HS-27A (cell line): ENCODE data around the gene RAB3D.
"Not testable (repeated sequence)": the region's sequence is repeated elsewhere in the genome, so short reads cannot be mapped to it uniquely, and the experiment has no call there.

ENCODE experiments used
- DNase-seq: peaks from one replicate; pipeline ENCODE4 v3.0.0-alpha.2; 2012; ENCODE audit warnings: low read depth, missing footprints

The RAB3D gene

DNA sequence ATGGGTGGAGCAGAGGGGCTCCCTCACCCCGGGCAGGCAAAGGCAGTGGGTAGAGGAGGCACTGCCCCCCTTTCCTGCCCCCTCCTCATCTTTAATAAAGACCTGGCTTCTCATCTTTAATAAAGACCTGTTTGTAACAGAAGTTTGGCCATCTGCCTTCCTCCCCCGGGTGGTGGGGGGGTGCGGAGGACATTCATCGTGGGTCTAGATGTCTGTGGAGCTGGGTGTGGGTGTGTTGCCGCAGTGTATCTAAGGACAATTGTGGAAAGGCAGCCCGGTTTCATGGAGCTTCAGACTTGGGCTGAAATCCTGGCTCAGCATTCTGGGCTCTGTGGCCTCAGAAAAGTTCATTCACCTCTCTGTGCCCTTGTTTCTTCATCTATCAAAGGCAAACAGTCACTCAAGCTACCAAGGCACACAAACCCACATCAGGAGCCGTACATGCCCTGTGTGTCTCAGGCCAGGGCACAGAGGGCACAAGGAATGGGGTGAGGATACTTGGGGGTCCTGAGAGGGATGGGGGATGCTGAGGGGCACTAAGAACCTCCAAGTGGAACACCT lies 26.2 kb upstream of the RAB3D start:
- no peak for DNase-seq

- no peak for DNase-seq
Measured at GRCh38 chr19:11364935-11365334, 25.5 kb upstream of the RAB3D start.

GRCh38 chr19:11364296-11364904 lies 24.9 kb upstream of the RAB3D start:
- no peak for DNase-seq

DNA sequence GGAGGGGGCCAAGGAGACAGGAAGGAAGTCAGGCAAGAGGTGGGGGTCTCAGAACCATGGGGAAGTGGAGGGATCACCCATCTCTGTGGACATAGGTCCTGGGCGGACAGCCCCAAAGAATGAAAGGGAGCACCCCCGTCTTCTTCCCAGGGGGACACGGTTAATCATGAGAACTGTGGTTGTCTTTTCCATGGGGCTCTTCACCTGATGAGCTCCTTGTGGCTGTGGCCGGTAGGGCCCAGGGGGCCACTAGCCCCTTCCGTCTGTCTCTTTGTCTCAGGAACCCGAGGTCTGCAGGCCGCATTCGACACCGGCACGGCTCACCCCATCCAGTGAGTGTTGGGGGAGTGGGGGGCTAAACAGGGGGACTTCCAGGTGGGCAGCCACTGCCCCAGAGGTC lies 24.4 kb upstream of the RAB3D start:
- DNase-seq, result no peak

DNA sequence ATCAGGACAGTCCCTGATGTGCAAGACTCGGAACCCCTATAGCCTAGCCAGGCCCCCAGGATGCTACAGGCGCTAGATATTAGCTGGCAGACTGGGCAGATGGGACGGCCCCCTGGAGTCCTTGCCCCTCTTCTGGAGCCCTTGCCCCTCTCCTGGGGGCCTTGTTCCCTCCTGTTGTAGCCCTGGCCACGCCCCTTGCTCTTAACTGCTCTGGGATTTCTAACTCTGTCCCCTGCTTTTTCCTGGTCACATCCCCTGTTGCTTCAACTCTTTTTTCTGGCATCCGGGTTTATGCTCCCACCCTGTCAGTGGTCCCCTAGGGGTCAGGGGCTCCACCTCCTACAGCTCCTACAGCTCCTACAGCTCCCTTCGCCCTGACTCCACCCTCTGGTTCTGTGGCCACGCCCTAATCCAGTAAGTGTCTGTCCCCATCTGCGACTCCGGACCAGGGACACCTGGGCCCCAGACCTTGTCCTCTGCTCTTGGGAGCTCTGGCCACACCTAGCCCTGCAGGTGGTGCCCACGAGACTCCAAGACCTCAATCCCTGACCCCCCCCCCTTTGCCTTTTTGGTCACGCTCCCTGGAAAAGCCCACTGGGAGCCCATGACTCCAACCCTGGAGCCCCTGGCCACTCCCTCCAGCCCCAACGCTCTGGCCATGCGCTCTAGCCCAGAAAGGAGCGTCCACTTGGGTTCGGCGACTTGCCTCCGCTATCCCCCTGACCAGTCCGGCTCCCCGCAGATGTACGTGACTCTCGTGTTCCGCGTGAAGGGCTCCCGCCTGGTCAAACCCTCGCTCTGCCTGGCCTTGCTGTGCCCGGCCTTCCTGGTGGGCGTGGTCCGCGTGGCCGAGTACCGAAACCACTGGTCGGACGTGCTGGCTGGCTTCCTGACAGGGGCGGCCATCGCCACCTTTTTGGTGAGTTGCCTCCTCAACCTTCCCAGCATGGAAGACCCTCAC lies 22.6 kb upstream of the RAB3D start:
- DNase-seq, result no peak

DNA sequence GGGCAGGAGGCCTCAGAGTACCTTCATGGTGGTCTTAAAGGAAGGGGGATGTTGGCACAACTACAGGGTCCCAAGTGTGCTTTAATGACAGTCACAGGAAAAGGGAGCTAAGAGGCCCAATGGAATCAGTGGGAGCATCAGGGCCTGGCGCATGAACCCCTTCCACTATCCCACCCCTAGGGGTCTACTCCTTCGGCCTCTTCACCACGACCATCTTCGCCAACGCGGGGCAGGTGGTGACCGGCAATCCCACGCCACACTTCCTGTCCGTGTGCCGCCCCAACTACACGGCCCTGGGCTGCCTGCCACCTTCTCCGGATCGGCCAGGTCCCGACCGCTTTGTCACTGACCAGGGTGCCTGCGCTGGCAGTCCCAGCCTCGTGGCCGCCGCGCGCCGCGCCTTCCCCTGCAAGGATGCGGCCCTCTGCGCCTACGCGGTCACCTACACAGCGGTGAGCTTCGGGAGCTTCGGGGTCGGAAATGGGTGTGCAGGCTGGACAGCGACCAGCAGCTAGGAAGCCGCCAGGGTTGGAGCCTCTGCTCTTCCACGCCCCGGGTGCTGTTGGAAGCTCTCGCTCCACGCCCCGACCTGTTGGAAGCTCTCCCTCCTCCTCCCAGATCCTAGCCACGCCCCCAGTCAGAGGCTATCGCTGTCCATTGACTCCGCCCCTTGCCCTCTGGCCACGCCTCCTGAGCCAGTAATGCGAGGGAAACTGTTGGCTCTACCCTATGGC lies 21.7 kb upstream of the RAB3D start:
- DNase-seq, result no peak

- DNase-seq, result no peak
Measured at GRCh38 chr19:11359421-11359820, 20.0 kb upstream of the RAB3D start.

- DNase-seq, result no peak
Measured at GRCh38 chr19:11356676-11357550, 17.5 kb upstream of the RAB3D start.

DNA sequence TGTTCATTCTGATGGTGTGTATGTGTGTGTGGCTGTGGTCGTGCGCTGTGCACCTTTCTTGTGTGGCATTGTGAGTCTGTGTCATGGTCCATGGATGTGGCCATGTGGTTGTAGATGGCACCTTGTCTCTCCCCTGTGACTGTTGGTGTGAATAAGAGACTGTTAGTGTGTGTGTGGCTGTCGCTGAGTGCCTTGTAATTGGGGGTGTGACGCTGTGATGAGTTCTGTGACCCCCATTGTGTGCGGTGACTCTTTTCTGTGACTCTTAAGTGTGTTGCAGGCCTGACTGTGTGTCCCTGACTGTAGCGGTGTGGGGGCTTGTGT lies 16.6 kb upstream of the RAB3D start:
- DNase-seq, result no peak

- peak; percentile 62 for DNase-seq
Measured at GRCh38 chr19:11355160-11356073, 16.0 kb upstream of the RAB3D start, which contains the start of gene PLPPR2. Gene PLPPR2 (plus strand): TSS chr19:11355432. CDS start chr19:11357674, 2,242 bp downstream.

- not testable (repeated sequence) for DNase-seq
Measured at GRCh38 chr19:11354102-11354501, 14.6 kb upstream of the RAB3D start.

GRCh38 chr19:11349171-11349570 lies 9.7 kb upstream of the RAB3D start:
- no peak for DNase-seq

GRCh38 chr19:11347546-11348039 lies 8.1 kb upstream of the RAB3D start:
- DNase-seq, result no peak

DNA sequence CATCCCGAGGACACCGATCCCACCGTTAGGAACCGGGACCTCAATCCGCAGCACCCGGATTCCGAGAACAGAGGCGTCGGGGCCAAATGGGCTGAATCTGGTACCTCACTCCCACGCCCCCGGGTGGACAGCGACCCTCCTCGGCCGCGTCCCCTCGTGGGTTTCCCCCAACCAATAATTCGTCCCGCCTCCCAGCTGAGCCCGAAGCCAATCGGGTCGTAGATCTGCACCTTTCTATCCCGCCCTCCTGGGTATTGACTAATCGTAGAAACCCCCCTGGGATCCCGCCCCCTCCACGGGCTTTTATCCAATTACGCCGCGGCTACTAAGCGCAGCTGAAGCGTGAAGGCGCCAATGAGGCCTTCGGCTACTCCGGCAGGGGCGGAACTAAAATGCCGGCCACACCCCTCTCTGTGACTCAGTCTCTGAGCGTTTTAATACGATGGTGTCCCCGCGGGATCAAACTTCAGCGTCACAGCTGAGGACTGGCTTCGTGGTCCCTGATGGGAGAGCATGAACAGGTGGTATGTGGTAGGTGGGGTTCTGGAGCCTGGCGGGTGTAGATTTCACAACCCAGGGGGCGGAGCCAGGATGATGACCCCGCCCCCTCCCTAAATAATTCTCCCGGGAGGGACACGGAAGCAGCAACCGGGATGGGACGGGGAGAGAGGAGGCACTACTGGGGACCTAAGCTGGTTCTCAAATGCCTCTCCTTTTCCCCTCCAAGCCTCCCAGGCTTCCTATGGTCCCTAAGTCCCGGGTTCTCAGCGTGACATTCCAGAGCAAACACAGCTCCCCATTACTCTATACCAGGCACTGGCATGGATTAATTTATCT lies 6.9 kb upstream of the RAB3D start, which contains the start of the genes CCDC159 and TMEM205:
Gene CCDC159, plus strand, starts transcription at position 416 of the 837 bp plus-strand sequence. Its CDS starts 88 bp downstream, at position 504.
Gene TMEM205, minus strand, starts transcription at position 165 of the 837 bp plus-strand sequence. CDS start 649 bp downstream, outside the sequence.
- DNase-seq, result peak; percentile 98

- no peak for DNase-seq
Measured at GRCh38 chr19:11345122-11345803, 5.8 kb upstream of the RAB3D start.

GRCh38 chr19:11342429-11342828 lies 3.0 kb upstream of the RAB3D start:
- DNase-seq, result no peak

DNA sequence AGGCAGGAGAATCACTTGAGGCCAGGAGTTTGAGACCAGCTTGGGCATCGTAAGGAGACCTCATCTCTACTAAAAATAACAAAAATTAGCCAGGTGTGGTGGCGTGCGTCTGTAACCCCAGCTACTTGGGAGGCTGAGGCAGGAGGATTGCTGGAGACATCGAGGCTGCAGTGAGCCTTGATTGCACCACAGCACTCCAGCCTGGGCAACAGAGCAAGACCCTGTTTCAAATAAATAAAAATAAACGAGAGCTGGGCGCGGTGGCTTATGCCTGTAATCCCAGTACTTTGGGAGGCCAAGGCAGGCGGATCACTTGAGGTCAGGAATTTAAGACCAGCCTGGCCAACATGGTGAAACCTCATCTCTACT lies 626 bp upstream of the RAB3D start:
- DNase-seq, result not testable (repeated sequence)

- no peak for DNase-seq
Measured at GRCh38 chr19:11338569-11339253, 746 bp downstream of the RAB3D start.
